B cell (primary cell): ENCODE measurements around the gene BIN2.
"Not testable (repeated sequence)": the region's sequence is repeated elsewhere in the genome, so short reads cannot be mapped to it uniquely, and the experiment has no call there.

Experiments used
- EZH2 ChIP-seq: IDR thresholded peaks from 2 replicates; pipeline ENCODE4 v1.6.1; 2012; ENCODE audit warnings: borderline replicate concordance, low read depth, mild to moderate bottlenecking, moderate library complexity, low read length; ENCODE audit not compliant: insufficient read depth, poor library complexity, severe bottlenecking
- TF ChIP-seq, protein P1 (sequence below): fragments of 200-600 bp; IDR thresholded peaks from one replicate; pipeline ENCODE4 v1.8.0; 2022; ENCODE audit warnings: antibody characterized with exemption, mild to moderate bottlenecking

DNA sequence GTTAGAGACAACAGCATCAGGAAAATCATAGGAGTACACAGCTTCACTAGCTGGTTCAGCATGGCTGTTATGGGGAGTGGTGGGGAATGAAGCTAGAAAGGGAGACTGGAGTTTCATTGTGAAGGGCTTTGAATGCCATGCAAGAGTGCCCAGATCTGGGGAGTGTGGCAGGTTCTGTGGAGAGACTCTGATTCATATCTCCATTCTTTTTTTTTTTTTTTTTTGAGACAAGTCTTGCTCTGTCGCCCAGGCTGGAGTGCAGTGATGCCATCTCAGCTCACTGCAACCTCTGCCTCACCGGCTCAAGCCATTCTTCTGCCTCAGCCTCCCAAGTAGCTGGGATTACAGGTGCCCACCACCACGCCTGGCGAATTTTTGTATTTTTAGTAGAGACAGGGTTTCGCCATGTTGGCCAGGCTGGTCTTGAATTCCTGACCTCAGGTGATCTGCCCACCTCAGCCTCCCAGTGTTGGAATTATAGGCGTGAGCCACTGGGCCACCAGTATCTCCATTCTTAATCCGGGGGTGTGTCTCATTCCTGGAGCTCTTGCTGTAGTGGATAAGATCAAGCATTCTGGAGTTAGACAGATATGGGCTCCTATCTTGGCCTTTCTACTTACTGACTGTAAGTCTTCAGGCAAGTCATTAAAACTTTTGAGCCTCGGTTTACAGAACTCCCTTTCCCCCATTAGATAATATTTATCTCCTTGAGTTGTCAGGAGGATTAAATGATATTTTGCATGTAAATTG is 5.7 kb downstream of the BIN2 start:
- TF ChIP-seq, protein P1, sequence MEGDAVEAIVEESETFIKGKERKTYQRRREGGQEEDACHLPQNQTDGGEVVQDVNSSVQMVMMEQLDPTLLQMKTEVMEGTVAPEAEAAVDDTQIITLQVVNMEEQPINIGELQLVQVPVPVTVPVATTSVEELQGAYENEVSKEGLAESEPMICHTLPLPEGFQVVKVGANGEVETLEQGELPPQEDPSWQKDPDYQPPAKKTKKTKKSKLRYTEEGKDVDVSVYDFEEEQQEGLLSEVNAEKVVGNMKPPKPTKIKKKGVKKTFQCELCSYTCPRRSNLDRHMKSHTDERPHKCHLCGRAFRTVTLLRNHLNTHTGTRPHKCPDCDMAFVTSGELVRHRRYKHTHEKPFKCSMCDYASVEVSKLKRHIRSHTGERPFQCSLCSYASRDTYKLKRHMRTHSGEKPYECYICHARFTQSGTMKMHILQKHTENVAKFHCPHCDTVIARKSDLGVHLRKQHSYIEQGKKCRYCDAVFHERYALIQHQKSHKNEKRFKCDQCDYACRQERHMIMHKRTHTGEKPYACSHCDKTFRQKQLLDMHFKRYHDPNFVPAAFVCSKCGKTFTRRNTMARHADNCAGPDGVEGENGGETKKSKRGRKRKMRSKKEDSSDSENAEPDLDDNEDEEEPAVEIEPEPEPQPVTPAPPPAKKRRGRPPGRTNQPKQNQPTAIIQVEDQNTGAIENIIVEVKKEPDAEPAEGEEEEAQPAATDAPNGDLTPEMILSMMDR = not testable (repeated sequence)
- not testable (repeated sequence) for TF ChIP-seq EZH2
